Endothelial cell of umbilical vein (primary cell): ENCODE measurements around the gene ZNF783. TPM values are rescaled to one million over a fixed set of nuclear protein-coding genes. Genes with fewer than 3 reads are reported as not detected.

Experiments used
- BruUV-seq: library from RNA; stranded (reverse); fragments of 400-500 nt; replicated peaks from 2 replicates; lab custom pipeline; 2021; lab: Mats Ljungman, UMichigan
- CTCF ChIA-PET: fragments of 300-600, 350-600 bp; sonication (Branson Sonifier 250); formaldehyde crosslinking; loops from one replicate; lab custom pipeline; 2021; ENCODE audit warnings: antibody characterized with exemption, inconsistent platforms; lab: Charles Lee
- POLR2A ChIA-PET: fragments of 300-600, 350-600 bp; sonication (Branson Sonifier 250); formaldehyde crosslinking; loops from one replicate; lab custom pipeline; 2021; ENCODE audit warnings: antibody characterized with exemption, inconsistent platforms; lab: Charles Lee
- DNase-seq: peaks from one replicate; pipeline ENCODE4 v3.0.0-alpha.2; 2011; ENCODE audit warnings: low read depth, low spot score
- FAIRE-seq: peaks from 2 replicates; lab custom pipeline; 2011; peaks lifted over from hg19 to GRCh38; lab: Jason Lieb, UNC
- H2AFZ ChIP-seq: 2 replicates; pipeline ENCODE4 v1.6.0; 2012; ENCODE audit warnings: low read depth, low read length, control low read depth, inconsistent platforms
- H3K27ac ChIP-seq: 2 replicates; pipeline ENCODE4 v1.5.1; 2011; ENCODE audit warnings: low read depth, mild to moderate bottlenecking, control low read depth, low read length, moderate library complexity; ENCODE audit not compliant: insufficient read depth
- H3K27me3 ChIP-seq, 2 experiments: 2 replicates each; pipeline versions ENCODE4 v1.6.0 to v1.6.1; 2011; ENCODE audit warnings: low read length in 2 of 2, mixed read lengths in 1 of 2; ENCODE audit not compliant: control insufficient read depth in 2 of 2, insufficient read depth in 2 of 2
- H3K36me3 ChIP-seq, 2 experiments: 2 replicates in 1 of 2; 3 replicates in 1 of 2; pipeline ENCODE4 v1.5.1; 2011; ENCODE audit warnings: low read length in 2 of 2, mild to moderate bottlenecking in 1 of 2, moderate library complexity in 1 of 2; ENCODE audit not compliant: control insufficient read depth in 2 of 2, insufficient read depth in 2 of 2; ENCODE audit errors: extremely low read depth in 1 of 2
- H3K4me1 ChIP-seq: 3 replicates; pipeline ENCODE4 v1.5.1; 2011; ENCODE audit warnings: mild to moderate bottlenecking, low read length; ENCODE audit not compliant: control insufficient read depth, insufficient read depth; ENCODE audit errors: extremely low read depth
- H3K4me2 ChIP-seq: 2 replicates; pipeline ENCODE4 v1.6.1; 2011; ENCODE audit warnings: low read length, control low read depth, mixed read lengths; ENCODE audit not compliant: insufficient read depth
- H3K4me3 ChIP-seq, 3 experiments: fragments of 200-600 bp in 1 of 3; sonication (generic), shearing (Covaris generic) in 1 of 3; replicated peaks in 1 of 3; 2 replicates each; pipeline ENCODE4 v1.5.1; 2011 to 2016; ENCODE audit warnings: control low read depth in 3 of 3, low read length in 3 of 3, mild to moderate bottlenecking in 2 of 3, inconsistent platforms in 1 of 3, low read depth in 1 of 3, moderate library complexity in 1 of 3; ENCODE audit not compliant: insufficient read depth in 1 of 3
- H3K79me2 ChIP-seq: 2 replicates; pipeline ENCODE4 v1.6.0; 2012; ENCODE audit warnings: low read length, inconsistent platforms; ENCODE audit not compliant: control insufficient read depth, insufficient read depth
- H3K9ac ChIP-seq: replicated peaks from 2 replicates; pipeline ENCODE3; 2011; ENCODE audit warnings: low read length, control low read depth; ENCODE audit not compliant: insufficient read depth; ENCODE audit errors: extremely low read depth
- H3K9me1 ChIP-seq: replicated peaks from 3 replicates; pipeline ENCODE4 v1.6.0; 2011; ENCODE audit warnings: mild to moderate bottlenecking, low read length; ENCODE audit not compliant: control insufficient read depth, insufficient read depth; ENCODE audit errors: extremely low read depth
- H3K9me3 ChIP-seq: replicated peaks from 2 replicates; pipeline ENCODE4 v1.5.1; 2012; ENCODE audit warnings: low read length, inconsistent platforms; ENCODE audit not compliant: control insufficient read depth, insufficient read depth
- H4K20me1 ChIP-seq: replicated peaks from 2 replicates; pipeline ENCODE3; 2011; ENCODE audit warnings: mild to moderate bottlenecking, low read length; ENCODE audit not compliant: control insufficient read depth, insufficient read depth; ENCODE audit errors: extremely low read depth
- EZH2 ChIP-seq: IDR thresholded peaks from 2 replicates; pipeline ENCODE4 v1.6.1; 2012; ENCODE audit warnings: borderline replicate concordance, low read depth, mild to moderate bottlenecking, moderate library complexity, low read length, inconsistent platforms; ENCODE audit not compliant: severe bottlenecking
- FOS ChIP-seq: IDR thresholded peaks from 2 replicates; pipeline ENCODE4 v1.6.1; 2011; ENCODE audit warnings: mild to moderate bottlenecking, low read length, moderate library complexity, borderline replicate concordance; ENCODE audit not compliant: insufficient read depth
- GATA2 ChIP-seq: IDR thresholded peaks from 2 replicates; pipeline ENCODE4 v1.7.0; 2011; ENCODE audit warnings: low read depth, mild to moderate bottlenecking, moderate library complexity, mixed read lengths, low read length; ENCODE audit not compliant: insufficient read length, insufficient read depth
- JUN ChIP-seq: IDR thresholded peaks from 2 replicates; pipeline ENCODE4 v1.6.1; 2011; ENCODE audit warnings: borderline replicate concordance, low read depth; ENCODE audit not compliant: insufficient read length, insufficient read depth
- MYC ChIP-seq: IDR thresholded peaks from one replicate; pipeline ENCODE4 v1.6.1; 2011; ENCODE audit warnings: mild to moderate bottlenecking, low read depth, low read length
- POLR2A ChIP-seq: IDR thresholded peaks from 2 replicates; pipeline ENCODE4 v1.6.1; 2012; ENCODE audit warnings: low read depth, mild to moderate bottlenecking, control low read depth, low read length
- POLR2AphosphoS5 ChIP-seq: IDR thresholded peaks from 2 replicates; pipeline ENCODE4 v1.6.1; 2012; ENCODE audit warnings: low read depth, mild to moderate bottlenecking, control low read depth, low read length, moderate library complexity; ENCODE audit not compliant: insufficient read depth
- dilution Hi-C: fragments of 300-500 bp; cut with MboI; formaldehyde crosslinking; loops from one replicate; pipeline ENCODE4 v1.15.0; 2019; ENCODE audit warnings: low sequenced_read_pairs; ENCODE audit not compliant: extremely low pct_ligation_motif_present
- intact Hi-C: fragments of 100-400 bp; cut with micrococcal nuclease; formaldehyde crosslinking; loops from one replicate; pipeline ENCODE4 v1.10.0; 2022
- polyA plus RNA-seq, 4 experiments: library from polyadenylated mRNA; depleted of rRNA in 3 of 4; stranded (reverse) in 3 of 4; unstranded in 1 of 4; fragments of >200 nt; gene quantifications; 2 replicates each; pipeline versions ENCODE4 v1.2.1 to v1.2.3, GENCODE V29; 2011 to 2012; ENCODE audit warnings: missing spikeins in 1 of 4
- total RNA-seq: library from RNA; stranded (reverse); gene quantifications from 2 replicates; pipeline ENCODE4 v1.2.3, GENCODE V29; 2021
- TF ChIP-seq, protein P1 (sequence below): IDR thresholded peaks from 2 replicates; pipeline ENCODE4 v1.6.1; 2011; ENCODE audit not compliant: insufficient read depth, insufficient read length
- TF ChIP-seq, protein P2 (sequence below), 2 donors: IDR thresholded peaks; 1 replicate in 1 of 2; 2 replicates in 1 of 2; pipeline ENCODE4 v1.5.1; 2011; ENCODE audit warnings: low read length in 2 of 2, mild to moderate bottlenecking in 2 of 2, moderate library complexity in 2 of 2, control low read depth in 1 of 2, inconsistent platforms in 1 of 2, low read depth in 1 of 2; ENCODE audit not compliant: insufficient read depth in 1 of 2; ENCODE audit errors: extremely low read depth in 1 of 2

Gene ZNF783
- total and polyA plus RNA-seq, 2 donors (not counting 3 experiments of a cell fraction or from before 2014, with no cell fraction given), result 7.3 to 9.8 TPM

DNA sequence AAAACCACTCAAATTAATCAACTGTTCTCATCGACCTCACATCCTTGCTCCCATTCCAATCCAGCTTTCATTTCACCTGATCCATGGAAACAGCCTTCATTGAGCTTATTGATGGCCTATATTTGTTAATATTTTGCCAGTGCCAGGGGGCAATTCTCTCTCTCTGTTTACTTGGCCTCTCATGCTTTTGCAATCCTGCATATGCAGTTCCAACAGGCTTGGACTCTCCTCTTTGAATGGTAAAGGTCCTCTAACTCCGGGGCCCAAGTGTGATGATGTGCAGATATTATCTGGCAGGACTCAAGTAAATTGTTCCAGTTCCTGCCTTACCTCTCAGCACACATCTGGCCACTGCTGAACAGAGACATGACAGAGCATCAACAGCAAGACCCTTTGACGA is 67.3 kb downstream of the ZNF783 start:
- Histone ChIP-seq H3K79me2 (no peaks in the 10 kb centered on the region), H3K4me1 (no peaks in the 10 kb centered on the region), H3K9me3 (no peaks in the 10 kb centered on the region), H3K27me3 (peaks cover 0 to 2% of the 10 kb centered on the region in 2 experiments), H2AFZ (no peak overlapping the region), H3K4me3 (no peak overlapping the region), H3K9me1 (no peaks in the 10 kb centered on the region), H3K27ac (no peak overlapping the region), H3K36me3 (no peaks in the 10 kb centered on the region), H3K9ac (no peak overlapping the region), H3K4me2 (no peak overlapping the region), H4K20me1 (no peaks in the 10 kb centered on the region)
- intact Hi-C loops (no loop called here), dilution Hi-C loops (no loop called here)
- no peak for DNase-seq
- POLR2A ChIA-PET, result no interaction called here
- BruUV-seq, result no TSS peak
- no peak for TF ChIP-seq GATA2
- FAIRE-seq, result no peak
- CTCF ChIA-PET, result interaction anchor here (2.8 kb wide), 1 partner anchor 19 kb away, joined by 10 read pairs; no protein-coding TSS in a partner anchor

DNA sequence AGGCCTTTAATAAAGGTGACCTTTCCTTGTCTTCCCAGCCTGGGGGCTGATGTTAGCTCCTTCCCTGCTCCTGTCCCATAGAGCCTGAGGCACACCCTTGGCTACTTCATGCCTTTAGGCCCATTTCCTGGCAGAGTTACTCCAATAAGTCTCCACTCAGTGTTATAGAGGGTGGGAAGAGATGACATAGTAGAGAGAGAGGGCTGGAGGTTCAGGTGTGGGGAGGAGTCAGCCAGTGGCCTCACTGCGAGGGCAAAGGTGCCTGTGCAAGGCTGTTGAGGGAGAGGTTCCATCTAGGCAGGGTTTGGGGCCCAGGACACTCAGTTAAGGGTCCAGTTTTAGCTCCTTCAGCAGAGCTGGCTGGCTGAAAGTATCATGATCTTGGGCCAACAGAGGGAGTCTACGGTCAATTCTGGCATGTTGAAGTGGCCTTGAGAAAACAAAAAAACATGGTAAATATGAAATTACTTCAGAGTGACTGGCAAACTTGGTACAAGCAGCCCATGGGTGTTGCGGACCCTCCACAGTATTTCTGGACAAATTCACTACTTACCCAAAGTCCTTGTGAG is 67.9 kb downstream of the ZNF783 start:
- ChIA-PET POLR2A (no interaction called here), CTCF (interaction anchor here (1.3 to 2.8 kb wide), 2 partner anchors 16 to 20 kb away, joined by 3 to 10 read pairs; no protein-coding TSS in a partner anchor)
- Histone ChIP-seq H3K27ac (no peak overlapping the region), H3K4me2 (no peak overlapping the region), H3K79me2 (no peaks in the 10 kb centered on the region), H3K27me3 (peaks cover 0 to 2% of the 10 kb centered on the region in 2 experiments), H2AFZ (no peak overlapping the region), H3K9ac (no peak overlapping the region), H4K20me1 (no peaks in the 10 kb centered on the region), H3K4me1 (no peaks in the 10 kb centered on the region), H3K4me3 (no peak overlapping the region), H3K9me1 (no peaks in the 10 kb centered on the region), H3K36me3 (no peaks in the 10 kb centered on the region), H3K9me3 (no peaks in the 10 kb centered on the region)
- dilution Hi-C loops, result no loop called here
- no peak for FAIRE-seq
- no peak for DNase-seq
- intact Hi-C loops, result no loop called here
- TF ChIP-seq POLR2AphosphoS5 (no peak), FOS (no peak), MYC (no peak), JUN (no peak), POLR2A (no peak), EZH2 (no peak), GATA2 (no peak)
- TF ChIP-seq, protein P1, sequence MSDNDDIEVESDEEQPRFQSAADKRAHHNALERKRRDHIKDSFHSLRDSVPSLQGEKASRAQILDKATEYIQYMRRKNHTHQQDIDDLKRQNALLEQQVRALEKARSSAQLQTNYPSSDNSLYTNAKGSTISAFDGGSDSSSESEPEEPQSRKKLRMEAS, result no peak
- TF ChIP-seq, protein P2, sequence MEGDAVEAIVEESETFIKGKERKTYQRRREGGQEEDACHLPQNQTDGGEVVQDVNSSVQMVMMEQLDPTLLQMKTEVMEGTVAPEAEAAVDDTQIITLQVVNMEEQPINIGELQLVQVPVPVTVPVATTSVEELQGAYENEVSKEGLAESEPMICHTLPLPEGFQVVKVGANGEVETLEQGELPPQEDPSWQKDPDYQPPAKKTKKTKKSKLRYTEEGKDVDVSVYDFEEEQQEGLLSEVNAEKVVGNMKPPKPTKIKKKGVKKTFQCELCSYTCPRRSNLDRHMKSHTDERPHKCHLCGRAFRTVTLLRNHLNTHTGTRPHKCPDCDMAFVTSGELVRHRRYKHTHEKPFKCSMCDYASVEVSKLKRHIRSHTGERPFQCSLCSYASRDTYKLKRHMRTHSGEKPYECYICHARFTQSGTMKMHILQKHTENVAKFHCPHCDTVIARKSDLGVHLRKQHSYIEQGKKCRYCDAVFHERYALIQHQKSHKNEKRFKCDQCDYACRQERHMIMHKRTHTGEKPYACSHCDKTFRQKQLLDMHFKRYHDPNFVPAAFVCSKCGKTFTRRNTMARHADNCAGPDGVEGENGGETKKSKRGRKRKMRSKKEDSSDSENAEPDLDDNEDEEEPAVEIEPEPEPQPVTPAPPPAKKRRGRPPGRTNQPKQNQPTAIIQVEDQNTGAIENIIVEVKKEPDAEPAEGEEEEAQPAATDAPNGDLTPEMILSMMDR (IDR thresholded peaks at IDR 0.05; ENCODE audit: extremely low read depth in 1 of 2, insufficient read depth in 1 of 2, low read depth in 1 of 2, low read length in 2 of 2), result no peak
- no TSS peak for BruUV-seq
